ENCODE results near the gene PSG5. TPM values are rescaled to one million over a fixed set of nuclear protein-coding genes. Genes with fewer than 3 reads are reported as not detected.
"Not testable (repeated sequence)": the region's sequence is repeated elsewhere in the genome, so short reads cannot be mapped to it uniquely, and the experiment has no call there.

PSG5 gene
- total RNA-seq, 1 donor from 2014 or later = not detected

GRCh38 chr19:43148233-43148632, 38.1 kb downstream of the PSG5 start:
- Mint-ChIP-seq H3K9me3 (ENCODE audit: unreplicated experiment) (peaks cover 34% of the 10 kb centered on the region), H3K4me3 (ENCODE audit: unreplicated experiment) (no peak overlapping the region), H3K27me3 (ENCODE audit: unreplicated experiment) (no peaks in the 10 kb centered on the region), H3K27ac (ENCODE audit: unreplicated experiment) (no peak overlapping the region), H3K4me1 (ENCODE audit: unreplicated experiment) (no peaks in the 10 kb centered on the region), H3K36me3 (ENCODE audit: unreplicated experiment) (no peaks in the 10 kb centered on the region)
- DNase-seq (ENCODE audit: extremely low spot score, unreplicated experiment) = no peak
- no peak for TF ChIP-seq CTCF (IDR thresholded peaks at IDR 0.05)

GRCh38 chr19:43141763-43142162, 44.6 kb downstream of the PSG5 start:
- not testable (repeated sequence) for H3K4me1 Mint-ChIP-seq (ENCODE audit: unreplicated experiment); H3K4me3 Mint-ChIP-seq (ENCODE audit: unreplicated experiment); H3K27me3 Mint-ChIP-seq (ENCODE audit: unreplicated experiment); H3K36me3 Mint-ChIP-seq (ENCODE audit: unreplicated experiment); DNase-seq (ENCODE audit: extremely low spot score, unreplicated experiment); H3K27ac Mint-ChIP-seq (ENCODE audit: unreplicated experiment)
- peaks cover 30% of the 10 kb centered on the region for H3K9me3 Mint-ChIP-seq (ENCODE audit: unreplicated experiment)

GRCh38 chr19:43132696-43133095, 53.6 kb downstream of the PSG5 start:
- Mint-ChIP-seq H3K4me3 (ENCODE audit: unreplicated experiment) (no peak overlapping the region), H3K9me3 (ENCODE audit: unreplicated experiment) (peaks cover 25% of the 10 kb centered on the region), H3K36me3 (ENCODE audit: unreplicated experiment) (no peaks in the 10 kb centered on the region), H3K27ac (ENCODE audit: unreplicated experiment) (no peak overlapping the region), H3K27me3 (ENCODE audit: unreplicated experiment) (no peaks in the 10 kb centered on the region), H3K4me1 (ENCODE audit: unreplicated experiment) (no peaks in the 10 kb centered on the region)
- no peak for DNase-seq (ENCODE audit: extremely low spot score, unreplicated experiment)
- TF ChIP-seq CTCF (IDR thresholded peaks at IDR 0.05) = no peak

GRCh38 chr19:43131281-43131842, 55.0 kb downstream of the PSG5 start:
- DNase-seq (ENCODE audit: extremely low spot score, unreplicated experiment); H3K27ac Mint-ChIP-seq (ENCODE audit: unreplicated experiment); H3K4me3 Mint-ChIP-seq (ENCODE audit: unreplicated experiment); H3K36me3 Mint-ChIP-seq (ENCODE audit: unreplicated experiment); H3K4me1 Mint-ChIP-seq (ENCODE audit: unreplicated experiment); H3K27me3 Mint-ChIP-seq (ENCODE audit: unreplicated experiment): not testable (repeated sequence)
- peaks cover 25% of the 10 kb centered on the region for H3K9me3 Mint-ChIP-seq (ENCODE audit: unreplicated experiment)

GRCh38 chr19:43129197-43129596, 57.1 kb downstream of the PSG5 start:
- H3K27me3 Mint-ChIP-seq (ENCODE audit: unreplicated experiment); H3K27ac Mint-ChIP-seq (ENCODE audit: unreplicated experiment); DNase-seq (ENCODE audit: extremely low spot score, unreplicated experiment); H3K4me1 Mint-ChIP-seq (ENCODE audit: unreplicated experiment); H3K36me3 Mint-ChIP-seq (ENCODE audit: unreplicated experiment); H3K4me3 Mint-ChIP-seq (ENCODE audit: unreplicated experiment): not testable (repeated sequence)
- peaks cover 25% of the 10 kb centered on the region for H3K9me3 Mint-ChIP-seq (ENCODE audit: unreplicated experiment)

- not testable (repeated sequence) for H3K4me3 Mint-ChIP-seq (ENCODE audit: unreplicated experiment); H3K4me1 Mint-ChIP-seq (ENCODE audit: unreplicated experiment); H3K27ac Mint-ChIP-seq (ENCODE audit: unreplicated experiment); DNase-seq (ENCODE audit: extremely low spot score, unreplicated experiment); H3K36me3 Mint-ChIP-seq (ENCODE audit: unreplicated experiment); H3K27me3 Mint-ChIP-seq (ENCODE audit: unreplicated experiment)
- H3K9me3 Mint-ChIP-seq (ENCODE audit: unreplicated experiment) = peaks cover 20% of the 10 kb centered on the region
These were observed 59.0 kb downstream of the PSG5 start for GRCh38 chr19:43127336-43127735.

- H3K36me3 Mint-ChIP-seq (ENCODE audit: unreplicated experiment) = no peaks in the 10 kb centered on the region
- H3K4me1 Mint-ChIP-seq (ENCODE audit: unreplicated experiment) = no peaks in the 10 kb centered on the region
- H3K27me3 Mint-ChIP-seq (ENCODE audit: unreplicated experiment) = no peaks in the 10 kb centered on the region
- no peak for DNase-seq (ENCODE audit: extremely low spot score, unreplicated experiment)
- H3K9me3 Mint-ChIP-seq (ENCODE audit: unreplicated experiment) = peaks cover 20% of the 10 kb centered on the region
- TF ChIP-seq CTCF (IDR thresholded peaks at IDR 0.05) = no peak
- no peak overlapping the region for H3K27ac Mint-ChIP-seq (ENCODE audit: unreplicated experiment)
- H3K4me3 Mint-ChIP-seq (ENCODE audit: unreplicated experiment) = no peak overlapping the region
These were observed 59.6 kb downstream of the PSG5 start for GRCh38 chr19:43126720-43127119.

Measured in osteocyte (in vitro differentiated cells).